GM23338 (cell line): ENCODE results near the gene DESI2.

Experiments used
- CTCF ChIP-seq, 2 experiments: fragments of 200-600 bp in 1 of 2; sonication (generic) in 1 of 2; conservative IDR thresholded peaks; 2 replicates each; pipeline versions ENCODE4 v1.5.1 to v1.6.1; 2016 to 2017; ENCODE audit warnings: antibody characterized with exemption in 2 of 2, low read depth in 2 of 2, mild to moderate bottlenecking in 2 of 2, moderate library complexity in 1 of 2
- EZH2 ChIP-seq: fragments of 200-600 bp; sonication (generic); IDR thresholded peaks from one replicate; pipeline ENCODE4 v1.8.0; 2017; ENCODE audit warnings: antibody characterized with exemption, mild to moderate bottlenecking, low read depth; ENCODE audit not compliant: unreplicated experiment
- EZH2phosphoT487 ChIP-seq: fragments of 200-600 bp; sonication (generic); IDR thresholded peaks from one replicate; pipeline ENCODE4 v1.8.1; 2018; ENCODE audit warnings: antibody characterized with exemption; ENCODE audit not compliant: unreplicated experiment
- POLR2AphosphoS5 ChIP-seq: IDR thresholded peaks from 2 replicates; pipeline ENCODE4 v1.6.1; 2016; ENCODE audit warnings: antibody characterized with exemption, low read depth
- REST ChIP-seq: IDR thresholded peaks from one replicate; pipeline ENCODE4 v1.6.1; 2018; ENCODE audit warnings: antibody characterized with exemption; ENCODE audit not compliant: unreplicated experiment
- ZNF114 ChIP-seq: fragments of 250-450 bp; sonication (Bioruptor Pico); IDR thresholded peaks from 2 replicates; pipeline ENCODE4 v1.5.0; 2020; ENCODE audit warnings: mild to moderate bottlenecking, moderate library complexity

GRCh38 chr1:244653439-244654107 lies 647 bp downstream of the DESI2 start:
- TF ChIP-seq CTCF (conservative IDR thresholded peaks at IDR 0.05; ENCODE audit: low read depth in 2 of 2) (no peak), EZH2phosphoT487 (no peak), EZH2 (no peak), POLR2AphosphoS5 (no peak), REST (no peak), ZNF114 (no peak)
